COR-L47 (cell line): ENCODE results near the gene ELFN1.

Experiments
- DNase-seq: peaks from one replicate; lab custom pipeline; 2025; lab: John Stamatoyannopoulos, UW

Gene ELFN1

GRCh38 chr7:1694611-1695511 is 24.8 kb downstream of the ELFN1 start:
- DNase-seq = no peak

GRCh38 chr7:1695800-1696454 is 25.9 kb downstream of the ELFN1 start:
- DNase-seq = no peak

- no peak for DNase-seq
These were observed 26.8 kb downstream of the ELFN1 start for GRCh38 chr7:1696671-1697498.

- no peak for DNase-seq
These were observed 27.5 kb downstream of the ELFN1 start for GRCh38 chr7:1697499-1698125.

GRCh38 chr7:1698201-1698600 is 28.1 kb downstream of the ELFN1 start:
- DNase-seq = no peak

- DNase-seq = no peak
These were observed 28.9 kb downstream of the ELFN1 start for GRCh38 chr7:1698951-1699350.

GRCh38 chr7:1700086-1700485 is 30.0 kb downstream of the ELFN1 start:
- DNase-seq = no peak

GRCh38 chr7:1700536-1701333 is 30.7 kb downstream of the ELFN1 start:
- no peak for DNase-seq

- no peak for DNase-seq
These were observed 32.6 kb downstream of the ELFN1 start for GRCh38 chr7:1702652-1703051.

GRCh38 chr7:1703441-1703840 is 33.4 kb downstream of the ELFN1 start:
- DNase-seq = no peak

- DNase-seq = no peak
These were observed 34.1 kb downstream of the ELFN1 start for GRCh38 chr7:1703871-1704810.

GRCh38 chr7:1704811-1705738 is 35.0 kb downstream of the ELFN1 start:
- DNase-seq = no peak

GRCh38 chr7:1705856-1706255 is 35.8 kb downstream of the ELFN1 start:
- DNase-seq = no peak

- DNase-seq = no peak
These were observed 36.3 kb downstream of the ELFN1 start for GRCh38 chr7:1706381-1706720.

- DNase-seq = no peak
These were observed 36.9 kb downstream of the ELFN1 start for GRCh38 chr7:1706721-1707613.

GRCh38 chr7:1707756-1708595 is 37.9 kb downstream of the ELFN1 start:
- peak; percentile 67 for DNase-seq

GRCh38 chr7:1708596-1709251 is 38.6 kb downstream of the ELFN1 start:
- no peak for DNase-seq
